Pancreas (tissue), 10 donors: ENCODE results near the gene PLA2G2C. TPM values are rescaled to one million over a fixed set of nuclear protein-coding genes. Genes with fewer than 3 reads are reported as not detected.

Source experiments
- ATAC-seq, 4 donors: fragments of 200-7000 bp; cut with Tn5 transposase; one replicate each; pipeline versions ENCODE4 v1.8.0 to v1.9.1; 2020; ENCODE audit warnings: mild to moderate bottlenecking in 4 of 4, moderate library complexity in 4 of 4
- DNase-seq, 6 donors: peaks; one replicate each; pipeline ENCODE4 v3.0.0-alpha.2; 2020
- FAIRE-seq: peaks from 2 replicates; lab custom pipeline; 2012; peaks lifted over from hg19 to GRCh38; lab: Jason Lieb, UNC
- H3K27ac ChIP-seq, 4 donors: fragments of 200-600 bp; sonication (generic); 1 replicate in 3 of 4; 2 replicates in 1 of 4; pipeline versions ENCODE4 v1.5.0 to v1.8.0; 2020
- H3K27me3 ChIP-seq, 4 donors: fragments of 200-600 bp; one replicate each; pipeline ENCODE4 v1.8.0; 2021
- H3K36me3 ChIP-seq, 3 donors: fragments of 200-600 bp; sonication (generic) in 1 of 3; one replicate each; pipeline versions ENCODE4 v1.5.0 to v1.8.0; 2020 to 2021
- H3K4me1 ChIP-seq, 3 donors: fragments of 200-600 bp; one replicate each; pipeline ENCODE4 v1.8.0; 2021
- H3K4me3 ChIP-seq, 4 donors: fragments of 200-600 bp; sonication (generic) in 2 of 4; one replicate each; pipeline versions ENCODE4 v1.5.0 to v1.8.0; 2020 to 2021
- H3K9me3 ChIP-seq, 4 donors: fragments of 200-600 bp; one replicate each; pipeline ENCODE4 v1.8.0; 2021
- WGBS, 2 donors: extraction: QIAGEN DNeasy Blood & Tissue Kit; methylation state at CpG; one replicate each; pipeline ENCODE4 v1.1.7; 2013; 5-methylcytosine and 5-hydroxymethylcytosine counted together
- intact Hi-C, 3 donors: fragments of 100-400 bp; cut with DNase I; formaldehyde crosslinking; loops; one replicate each; pipeline versions ENCODE4 v1.11.1 to v1.14.2; 2022
- polyA plus RNA-seq, 2 donors: library from polyadenylated mRNA; stranded (reverse); fragments of 200-250 nt; gene quantifications; one replicate each; pipeline ENCODE4 v1.2.3, GENCODE V29; 2013
- total RNA-seq, 6 donors: library from RNA; stranded (reverse); fragmentation: NEBNext Ultra II Directional in 4 of 6; extraction: Animal tissue kit (Norgen Biotek cat#: 25700) in 4 of 6; gene quantifications; one replicate each; pipeline versions ENCODE4 v1.2.1 to v1.2.4, GENCODE V29; 2021 to 2023
- TF ChIP-seq, protein P1 (sequence below), 4 donors: fragments of 200-600 bp; sonication (generic) in 3 of 4; IDR thresholded peaks; one replicate each; pipeline versions ENCODE4 v1.5.0 to v1.8.0; 2021; ENCODE audit warnings: antibody characterized with exemption in 4 of 4
- donor health status: healthy with polysubstance abuse.
- donor health status: DM: no; HTN: no; CAD: no; lungs with moderate emphysema.
- donor health status: DM: no; HTN: no; CAD: no.
- donor health status: control.
- donor health status: control.
- donor health status: Bipolar disorder and iron deficiency.
- donor health status: DM: yes; HTN: yes; CAD: no.
- donor health status: DM: no; HTN: no; CAD: no.
- donor health status: DM: no; HTN: no; CAD: no.
- donor health status: DM: yes; HTN: yes; CAD: no.

Gene PLA2G2C
- total and polyA plus RNA-seq, 8 donors: not detected

DNA sequence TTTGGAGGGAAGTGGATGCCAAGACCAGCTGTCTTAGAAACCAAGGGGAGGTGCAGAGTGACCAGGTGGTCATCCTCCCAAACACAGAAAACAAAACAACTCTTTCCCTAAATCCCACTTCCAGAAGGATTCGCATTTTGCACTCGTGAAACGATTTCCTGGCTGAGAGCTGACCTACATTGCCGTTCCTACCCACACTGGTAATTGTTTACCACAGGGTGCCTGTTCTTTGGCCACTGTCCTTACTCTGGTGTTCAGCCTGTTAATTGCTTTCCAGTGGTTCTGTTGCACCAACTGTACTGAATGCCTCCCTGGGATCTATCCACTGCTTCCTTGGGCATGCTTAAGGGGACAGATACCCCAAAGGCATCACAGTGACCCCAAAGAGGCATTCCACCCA, 23.2 kb upstream of the PLA2G2C start:
- intact Hi-C loops: loop anchor here in 1 of 3 donors (10.0 kb wide), 1 partner anchor 285 kb away; the partner anchor contains the start of gene PLA2G2E
- DNase-seq (no peak), FAIRE-seq (no peak), ATAC-seq (no peak)
- H3K27ac ChIP-seq: no peak overlapping the region
- H3K4me3 ChIP-seq: no peak overlapping the region
- TF ChIP-seq, protein P1, sequence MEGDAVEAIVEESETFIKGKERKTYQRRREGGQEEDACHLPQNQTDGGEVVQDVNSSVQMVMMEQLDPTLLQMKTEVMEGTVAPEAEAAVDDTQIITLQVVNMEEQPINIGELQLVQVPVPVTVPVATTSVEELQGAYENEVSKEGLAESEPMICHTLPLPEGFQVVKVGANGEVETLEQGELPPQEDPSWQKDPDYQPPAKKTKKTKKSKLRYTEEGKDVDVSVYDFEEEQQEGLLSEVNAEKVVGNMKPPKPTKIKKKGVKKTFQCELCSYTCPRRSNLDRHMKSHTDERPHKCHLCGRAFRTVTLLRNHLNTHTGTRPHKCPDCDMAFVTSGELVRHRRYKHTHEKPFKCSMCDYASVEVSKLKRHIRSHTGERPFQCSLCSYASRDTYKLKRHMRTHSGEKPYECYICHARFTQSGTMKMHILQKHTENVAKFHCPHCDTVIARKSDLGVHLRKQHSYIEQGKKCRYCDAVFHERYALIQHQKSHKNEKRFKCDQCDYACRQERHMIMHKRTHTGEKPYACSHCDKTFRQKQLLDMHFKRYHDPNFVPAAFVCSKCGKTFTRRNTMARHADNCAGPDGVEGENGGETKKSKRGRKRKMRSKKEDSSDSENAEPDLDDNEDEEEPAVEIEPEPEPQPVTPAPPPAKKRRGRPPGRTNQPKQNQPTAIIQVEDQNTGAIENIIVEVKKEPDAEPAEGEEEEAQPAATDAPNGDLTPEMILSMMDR (IDR thresholded peaks at IDR 0.05): no peak
- no peaks in the 10 kb centered on the region for H3K27me3 ChIP-seq
- H3K36me3 ChIP-seq: no peaks in the 10 kb centered on the region
- 54 to 60% methylated on average over 4 of the region's 4 CpGs for WGBS, 2 donors
- no peaks in the 10 kb centered on the region for H3K9me3 ChIP-seq
- H3K4me1 ChIP-seq: peaks cover 0 to 7% (median 0%) of the 10 kb centered on the region in 3 donors

DNA sequence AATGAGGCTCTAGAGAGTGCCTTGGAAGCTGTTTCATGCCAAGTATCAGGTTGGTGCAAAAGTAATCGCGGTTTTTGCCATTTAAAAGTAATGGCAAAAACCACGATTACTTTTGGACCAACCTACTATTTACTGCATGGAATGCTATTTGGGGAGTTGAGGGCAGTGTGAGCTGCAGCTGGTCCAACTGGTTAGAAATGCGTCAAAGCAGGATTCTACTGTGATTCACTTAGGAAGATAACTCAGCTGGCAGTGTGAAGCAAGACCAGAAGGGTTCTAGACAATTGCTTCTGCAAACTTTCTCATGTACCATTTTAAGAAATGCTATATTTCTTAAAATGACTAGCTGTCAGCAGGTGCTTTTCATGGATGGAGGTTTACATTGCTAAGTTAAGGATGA, 21.2 kb upstream of the PLA2G2C start:
- no peak overlapping the region for H3K4me3 ChIP-seq
- H3K36me3 ChIP-seq: no peaks in the 10 kb centered on the region
- intact Hi-C loops: loop anchor here in 1 of 3 donors (10.0 kb wide), 1 partner anchor 283 kb away; the partner anchor contains the start of gene PLA2G2E
- no peak for DNase-seq
- peaks cover 0 to 3% (median 0%) of the 10 kb centered on the region in 3 donors for H3K4me1 ChIP-seq
- TF ChIP-seq, protein P1 (IDR thresholded peaks at IDR 0.05): no peak
- H3K27ac ChIP-seq: no peak overlapping the region
- no peaks in the 10 kb centered on the region for H3K9me3 ChIP-seq
- WGBS, 2 donors: 58 to 71% methylated on average over 4 of the region's 4 CpGs
- no peaks in the 10 kb centered on the region for H3K27me3 ChIP-seq
- ATAC-seq: no peak
- no peak for FAIRE-seq

DNA sequence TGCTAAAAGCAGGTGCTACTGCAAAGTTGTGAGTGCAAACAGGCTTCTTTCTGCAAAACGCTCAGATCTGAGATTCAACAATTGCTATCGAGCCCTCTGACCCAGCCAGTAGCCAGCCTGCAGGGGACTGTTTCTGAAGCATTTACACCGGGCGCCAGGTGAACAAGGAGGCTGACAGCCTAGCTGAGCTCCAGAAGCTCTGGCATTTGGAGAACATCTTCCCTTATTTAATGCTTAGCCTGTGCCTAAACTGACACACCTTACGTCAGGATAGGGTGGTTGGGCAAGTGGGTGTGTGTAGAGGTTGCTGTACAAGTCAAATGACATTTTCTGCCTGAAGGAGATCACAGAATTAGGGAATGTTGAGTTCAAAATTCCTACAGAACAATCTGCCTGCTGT, 15.8 kb upstream of the PLA2G2C start:
- FAIRE-seq: no peak
- intact Hi-C loops: loop anchor here in 1 of 3 donors (10.0 kb wide), 1 partner anchor 277 kb away; the partner anchor contains the start of gene PLA2G2E
- Histone ChIP-seq H3K27me3 (no peaks in the 10 kb centered on the region), H3K4me1 (no peaks in the 10 kb centered on the region), H3K4me3 (no peak overlapping the region), H3K27ac (no peak overlapping the region), H3K9me3 (no peaks in the 10 kb centered on the region), H3K36me3 (no peaks in the 10 kb centered on the region)
- TF ChIP-seq, protein P1 (IDR thresholded peaks at IDR 0.05): no peak
- 66 to 72% methylated on average over 5 of the region's 5 CpGs for WGBS, 2 donors
- no peak for DNase-seq
- no peak for ATAC-seq

DNA sequence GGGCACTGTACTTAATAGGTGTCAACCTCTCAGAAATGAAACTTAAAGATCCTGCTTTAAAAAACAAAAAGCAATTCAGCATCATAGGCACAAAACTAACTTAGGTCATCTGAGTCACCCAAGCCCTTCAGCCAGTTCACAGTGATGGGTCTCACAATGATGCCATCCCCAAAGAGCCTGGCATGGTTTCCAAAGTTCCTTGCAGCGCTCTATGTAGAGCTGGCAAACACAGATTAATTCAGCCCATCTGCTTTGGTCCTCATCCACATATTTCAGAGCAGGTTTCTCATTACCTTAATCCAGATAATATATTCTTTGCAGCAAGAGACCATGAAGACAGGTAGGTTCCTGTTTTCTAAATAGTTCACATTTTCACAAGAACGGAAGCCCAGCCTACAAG, 14.6 kb upstream of the PLA2G2C start:
- no peak overlapping the region for H3K27ac ChIP-seq
- TF ChIP-seq, protein P1 (IDR thresholded peaks at IDR 0.05): no peak
- ATAC-seq (no peak), DNase-seq (no peak), FAIRE-seq (no peak)
- H3K9me3 ChIP-seq: no peaks in the 10 kb centered on the region
- H3K4me3 ChIP-seq: no peak overlapping the region
- no peaks in the 10 kb centered on the region for H3K36me3 ChIP-seq
- no peaks in the 10 kb centered on the region for H3K27me3 ChIP-seq
- H3K4me1 ChIP-seq: no peaks in the 10 kb centered on the region
- intact Hi-C loops: loop anchor here in 1 of 3 donors (10.0 kb wide), 1 partner anchor 276 kb away; the partner anchor contains the start of gene PLA2G2E
- WGBS, 2 donors: 71 to 76% methylated on average over 2 of the region's 2 CpGs

DNA sequence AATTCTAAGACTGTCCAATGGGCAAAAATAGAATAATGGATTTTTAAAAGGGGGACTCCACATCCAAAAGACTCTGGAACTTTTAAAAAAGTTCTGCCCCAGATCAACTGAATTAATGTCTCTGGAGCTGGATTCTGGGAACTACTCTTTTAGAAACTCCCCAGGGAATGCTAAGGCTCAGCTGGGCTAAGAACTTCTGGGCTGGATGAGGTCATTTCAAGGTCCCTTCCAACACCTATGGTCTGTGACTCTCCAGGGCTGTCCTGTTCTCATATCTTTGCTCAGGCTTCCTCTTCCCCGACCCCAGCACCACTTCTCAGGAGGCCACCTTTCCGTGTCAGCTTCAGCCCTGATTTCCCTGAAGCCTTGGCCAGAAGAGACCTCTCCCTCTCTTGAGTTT, 13.5 kb upstream of the PLA2G2C start:
- WGBS, 2 donors: 44 to 55% methylated on average over 2 of the region's 2 CpGs
- Histone ChIP-seq H3K27me3 (no peaks in the 10 kb centered on the region), H3K4me3 (no peak overlapping the region), H3K27ac (no peak overlapping the region), H3K9me3 (no peaks in the 10 kb centered on the region), H3K4me1 (no peaks in the 10 kb centered on the region), H3K36me3 (no peaks in the 10 kb centered on the region)
- DNase-seq (no peak), ATAC-seq (no peak), FAIRE-seq (no peak)
- intact Hi-C loops: loop anchor here in 2 of 3 donors (5.0 to 10.0 kb wide), 2 partner anchors 275 to 278 kb away; partner anchors contain the start of gene PLA2G2E (in 2 of the 2)
- TF ChIP-seq, protein P1 (IDR thresholded peaks at IDR 0.05): no peak
